HG03571 (cell line): ENCODE data around the gene PWP2.
"Not testable (repeated sequence)": the region's sequence is repeated elsewhere in the genome, so short reads cannot be mapped to it uniquely, and the experiment has no call there.

Source experiments
- ATAC-seq: cut with Tn5 transposase; IDR thresholded peaks from one replicate; pipeline ENCODE4 v1.9.1; 2021; ENCODE audit not compliant: unreplicated experiment

The PWP2 gene

DNA sequence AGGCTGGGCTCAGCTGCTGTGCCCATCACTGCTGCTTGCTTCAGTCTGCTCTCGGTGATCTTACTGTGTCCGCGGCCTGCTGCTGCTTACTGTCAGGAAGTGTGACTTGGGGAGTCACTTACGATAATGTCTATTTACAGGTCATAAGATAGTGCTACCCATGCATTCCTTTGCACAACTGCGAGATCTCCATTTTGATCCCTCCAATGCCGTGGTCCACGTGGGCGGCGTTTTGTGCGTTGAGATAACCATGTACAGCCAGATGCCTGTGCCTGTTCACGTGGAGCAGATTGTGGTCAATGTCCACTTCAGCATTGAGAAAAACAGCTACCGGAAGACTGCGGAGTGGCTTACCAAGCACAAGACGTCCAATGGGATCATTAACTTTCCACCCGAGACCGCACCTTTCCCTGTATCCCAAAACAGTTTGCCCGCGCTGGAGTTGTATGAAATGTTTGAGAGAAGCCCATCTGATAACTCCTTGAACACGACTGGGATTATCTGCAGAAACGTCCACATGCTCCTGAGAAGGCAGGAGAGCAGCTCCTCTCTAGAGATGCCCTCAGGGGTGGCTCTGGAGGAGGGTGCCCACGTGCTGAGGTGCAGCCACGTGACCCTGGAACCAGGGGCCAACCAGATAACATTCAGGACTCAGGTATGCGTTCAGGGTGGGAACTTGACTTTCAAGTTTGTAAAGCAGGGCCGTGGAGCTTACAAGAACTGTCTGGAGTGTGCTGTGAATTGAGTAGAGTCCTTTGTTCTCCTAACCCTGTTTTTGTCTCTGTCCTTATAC is 24.4 kb upstream of the PWP2 start:
- ATAC-seq = no peak

DNA sequence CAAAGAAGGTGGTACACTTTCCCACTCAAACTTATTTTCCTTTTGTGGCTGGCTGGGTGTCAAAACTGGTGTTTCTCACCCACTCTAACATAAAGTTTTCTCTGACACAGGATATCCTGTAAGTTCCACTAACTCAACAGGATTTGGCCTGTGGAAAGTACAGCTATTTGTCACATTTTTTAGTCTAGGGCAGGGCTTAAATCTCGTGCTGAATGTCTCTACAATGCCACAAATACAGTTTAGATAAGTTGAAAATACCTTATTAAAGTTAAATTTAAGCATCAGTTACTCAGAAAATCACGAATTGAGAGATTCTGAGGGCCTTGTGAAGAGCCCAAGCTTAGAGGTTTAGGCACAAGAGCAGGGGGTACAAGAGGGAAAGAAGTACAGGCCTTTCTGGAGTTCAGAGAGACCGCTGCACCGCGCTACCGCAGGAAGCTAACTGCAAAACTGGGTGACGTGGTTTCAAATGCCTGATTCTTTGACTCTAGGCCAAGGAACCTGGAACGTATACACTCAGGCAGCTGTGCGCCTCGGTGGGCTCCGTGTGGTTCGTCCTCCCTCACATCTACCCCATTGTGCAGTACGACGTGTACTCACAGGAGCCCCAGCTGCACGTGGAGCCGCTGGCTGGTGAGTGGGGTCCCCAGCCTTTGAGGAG is 23.4 kb upstream of the PWP2 start:
- ATAC-seq = no peak

DNA sequence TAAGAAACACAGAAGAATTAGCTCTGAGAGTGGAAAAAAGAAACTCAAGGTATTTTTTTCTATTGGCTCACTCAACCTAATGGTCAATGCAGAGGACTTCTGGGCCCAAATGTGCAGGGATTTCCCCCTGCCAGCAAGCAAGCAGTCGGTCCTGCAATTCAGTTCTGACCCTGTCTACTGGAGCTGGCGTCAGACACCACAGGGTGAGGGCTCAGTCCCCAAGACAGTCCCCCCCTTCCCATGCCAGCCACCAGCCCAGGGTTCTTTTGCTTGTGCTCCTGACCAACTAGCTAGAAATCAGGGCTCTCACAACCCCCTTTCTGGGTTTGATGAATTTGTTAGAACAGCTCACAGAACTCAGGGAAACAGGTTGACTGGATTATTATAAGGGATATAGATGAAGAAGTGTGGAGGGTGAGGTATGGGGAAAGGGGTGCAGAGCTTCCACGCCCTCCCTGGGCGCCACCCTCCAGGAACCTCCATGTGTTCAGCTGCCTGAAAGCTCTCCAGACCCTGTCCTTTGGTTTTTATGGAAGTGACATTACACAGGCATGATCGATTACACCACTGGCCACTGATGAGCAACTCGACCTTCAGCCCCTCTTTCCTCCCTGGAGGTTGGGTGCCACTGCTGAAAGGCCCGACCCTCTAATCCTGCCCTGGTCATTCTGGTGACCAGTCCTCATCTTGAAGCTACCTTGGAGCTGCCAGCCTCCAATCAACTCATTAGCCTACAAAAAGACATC is 22.5 kb upstream of the PWP2 start:
- no peak for ATAC-seq

DNA sequence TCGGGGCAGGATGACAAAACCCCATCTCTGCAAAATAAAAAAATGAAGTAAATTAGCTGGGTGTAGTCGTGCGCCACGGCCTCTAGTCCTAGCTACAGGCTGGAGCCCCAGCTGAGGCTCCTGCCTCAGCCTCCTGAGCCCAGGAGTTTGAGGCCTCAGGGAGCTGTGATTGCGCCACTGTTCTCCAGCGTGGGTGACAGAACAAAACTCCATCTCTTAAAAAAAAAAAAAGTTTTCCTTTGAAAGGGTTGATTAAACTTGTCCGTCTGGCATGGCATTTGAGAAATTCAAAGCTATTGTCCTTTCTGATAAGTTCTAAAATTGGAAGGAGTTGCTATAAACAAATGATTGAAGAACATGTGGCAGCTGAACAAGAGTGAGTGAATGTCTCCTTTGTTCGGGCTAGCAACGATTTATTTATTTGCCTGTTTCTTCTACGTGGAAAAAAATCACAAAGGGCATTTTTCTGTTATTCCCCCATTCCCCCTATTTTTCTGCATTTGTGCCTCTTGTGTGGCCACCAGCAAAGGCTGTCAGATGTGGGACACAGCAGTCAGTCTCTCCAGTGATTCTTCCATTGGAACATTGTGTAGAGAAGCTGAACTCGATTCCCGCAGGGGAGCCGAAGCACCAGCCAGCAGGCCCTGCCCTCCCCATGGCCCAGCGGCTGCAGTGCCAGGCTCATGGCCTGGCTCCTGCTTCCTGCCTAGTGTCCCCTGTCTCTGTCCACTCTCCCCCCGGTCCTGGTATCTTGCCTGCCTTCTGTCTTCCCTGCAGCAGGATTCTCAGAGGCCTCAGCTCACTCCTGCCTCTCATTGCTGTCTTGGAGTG is 21.5 kb upstream of the PWP2 start:
- ATAC-seq = no peak

DNA sequence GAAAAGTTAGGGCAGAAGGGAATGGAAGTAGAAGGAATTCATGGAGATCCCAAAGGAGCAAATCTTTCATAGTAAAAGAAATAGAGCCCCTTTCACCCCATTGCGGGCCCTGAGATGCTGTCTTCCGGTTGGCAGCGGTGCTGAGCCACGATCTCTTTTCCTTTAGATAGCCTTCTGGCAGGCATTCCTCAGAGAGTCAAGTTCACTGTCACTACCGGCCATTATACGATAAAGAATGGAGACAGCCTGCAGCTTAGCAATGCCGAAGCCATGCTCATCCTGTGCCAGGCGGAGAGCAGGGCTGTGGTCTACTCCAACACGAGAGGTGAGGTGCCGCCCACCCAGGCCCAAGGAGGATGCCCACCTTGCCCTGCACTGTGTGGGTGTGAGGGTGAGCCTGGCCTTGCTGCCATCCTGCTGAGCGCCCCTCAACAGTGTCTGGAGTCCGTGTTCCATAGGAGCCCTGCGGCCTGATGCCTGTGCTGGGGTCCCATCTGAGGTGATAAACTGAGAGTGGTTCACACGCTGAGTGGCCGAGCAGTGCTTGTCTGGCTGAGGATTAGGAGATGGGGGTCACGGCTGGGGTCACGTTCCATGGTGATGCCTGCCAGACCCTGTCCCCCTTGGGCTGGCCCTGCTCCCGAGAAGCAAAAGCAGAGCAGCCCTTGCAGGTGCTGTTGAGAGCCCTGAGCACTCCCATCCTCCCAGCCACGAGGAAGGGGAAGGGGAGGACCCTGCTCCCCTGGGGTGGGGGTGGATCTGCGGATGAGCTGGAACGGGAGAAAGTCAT is 20.4 kb upstream of the PWP2 start:
- ATAC-seq = no peak

DNA sequence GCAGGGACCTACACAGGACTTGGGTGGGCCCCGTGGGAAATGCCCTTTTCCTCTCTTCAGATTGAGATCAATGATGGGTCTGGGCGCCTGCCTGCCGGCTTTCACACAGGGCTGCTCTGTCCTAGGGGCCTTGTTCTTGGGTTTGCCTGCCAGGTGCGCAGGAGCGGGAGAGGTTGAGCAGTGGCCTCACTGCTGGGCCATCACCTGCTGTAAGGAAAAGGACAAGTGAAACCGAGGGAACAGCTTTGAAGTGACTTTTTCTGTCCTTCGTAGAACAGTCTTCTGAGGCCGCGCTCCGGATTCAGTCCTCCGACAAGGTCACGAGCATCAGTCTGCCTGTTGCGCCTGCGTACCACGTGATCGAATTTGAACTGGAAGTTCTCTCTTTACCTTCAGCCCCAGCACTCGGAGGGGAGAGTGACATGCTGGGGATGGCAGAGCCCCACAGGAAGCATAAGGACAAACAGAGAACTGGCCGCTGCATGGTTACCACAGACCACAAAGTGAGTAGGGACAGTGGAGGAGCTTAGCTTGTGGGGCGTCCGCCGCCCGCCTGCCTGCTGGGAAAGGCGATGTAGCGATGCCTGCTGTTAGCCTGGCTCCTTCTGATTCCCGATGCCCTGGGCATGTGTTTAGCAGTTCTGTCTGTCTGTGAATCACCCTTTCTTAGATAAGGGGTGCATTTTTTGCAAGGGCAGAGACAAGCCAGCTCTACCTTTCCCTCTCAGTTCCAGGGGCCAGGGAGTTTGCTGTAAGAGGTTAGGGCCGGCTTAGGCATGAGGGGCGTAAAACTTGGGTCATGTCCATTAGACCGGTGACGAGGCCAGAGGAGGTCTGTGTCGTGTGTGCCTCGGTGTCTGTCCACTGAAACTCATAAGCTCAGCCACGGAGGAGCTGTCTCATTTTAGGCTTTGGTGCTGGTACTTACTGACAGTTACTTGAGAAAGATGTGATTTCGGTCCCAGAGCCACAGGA is 19.5 kb upstream of the PWP2 start:
- no peak for ATAC-seq

DNA sequence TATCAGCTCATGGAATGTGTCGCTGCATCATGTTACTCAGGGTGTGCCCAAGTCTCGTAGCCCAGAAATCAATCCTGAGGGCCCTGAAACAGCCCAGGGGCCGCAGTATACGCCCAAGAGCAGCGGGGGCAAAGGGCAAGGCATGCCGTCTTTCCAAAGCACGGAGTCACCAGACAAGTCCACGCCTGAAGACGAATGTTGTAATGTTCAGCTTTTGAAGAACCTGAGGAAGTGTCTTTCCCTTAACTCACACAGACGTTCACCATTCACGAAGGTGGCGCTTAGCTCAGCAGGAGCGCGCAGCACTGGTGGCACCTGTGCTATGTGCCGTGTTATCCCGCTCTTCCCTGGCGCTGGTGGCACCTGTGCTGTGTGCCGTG is 18.8 kb upstream of the PWP2 start:
- ATAC-seq = no peak

DNA sequence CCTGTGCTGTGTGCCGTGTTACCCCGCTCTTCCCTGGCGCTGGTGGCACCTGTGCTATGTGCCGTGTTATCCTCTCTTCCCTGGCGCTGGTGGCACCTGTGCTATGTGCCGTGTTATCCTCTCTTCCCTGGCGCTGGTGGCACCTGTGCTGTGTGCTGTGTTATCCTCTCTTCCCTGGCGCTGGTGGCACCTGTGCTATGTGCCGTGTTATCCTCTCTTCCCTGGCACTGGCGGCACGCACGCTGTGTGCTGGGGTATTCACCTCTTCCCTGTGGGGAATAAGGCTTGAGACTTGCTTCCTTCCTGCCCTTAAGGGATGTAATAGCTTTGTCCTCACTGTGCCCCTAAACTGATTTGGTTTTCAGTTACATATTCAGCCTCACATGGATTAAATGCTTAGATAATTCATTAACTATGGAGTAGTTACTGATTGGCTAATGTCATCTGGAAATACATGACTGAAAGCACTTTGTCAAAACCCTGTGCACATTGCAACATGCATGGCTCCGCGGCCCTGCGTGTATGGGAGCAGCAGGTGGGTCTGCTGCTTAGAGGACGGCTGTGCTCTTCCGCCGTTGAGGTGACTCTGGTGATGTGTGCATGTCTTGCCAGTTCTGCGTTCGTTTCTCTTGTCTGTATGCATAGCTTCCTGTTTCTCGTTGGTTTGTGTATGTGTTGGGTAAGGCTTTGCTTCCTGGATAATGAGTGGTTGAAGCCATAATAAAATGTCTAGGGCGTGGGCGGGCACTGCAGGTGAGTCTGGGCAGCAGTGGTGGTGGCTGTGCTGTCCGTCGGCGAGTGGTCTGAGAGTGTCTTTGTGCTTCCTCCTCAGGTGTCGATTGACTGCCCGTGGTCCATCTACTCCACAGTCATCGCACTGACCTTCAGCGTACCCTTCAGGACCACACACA is 17.9 kb upstream of the PWP2 start:
- ATAC-seq = peak; percentile 39

DNA sequence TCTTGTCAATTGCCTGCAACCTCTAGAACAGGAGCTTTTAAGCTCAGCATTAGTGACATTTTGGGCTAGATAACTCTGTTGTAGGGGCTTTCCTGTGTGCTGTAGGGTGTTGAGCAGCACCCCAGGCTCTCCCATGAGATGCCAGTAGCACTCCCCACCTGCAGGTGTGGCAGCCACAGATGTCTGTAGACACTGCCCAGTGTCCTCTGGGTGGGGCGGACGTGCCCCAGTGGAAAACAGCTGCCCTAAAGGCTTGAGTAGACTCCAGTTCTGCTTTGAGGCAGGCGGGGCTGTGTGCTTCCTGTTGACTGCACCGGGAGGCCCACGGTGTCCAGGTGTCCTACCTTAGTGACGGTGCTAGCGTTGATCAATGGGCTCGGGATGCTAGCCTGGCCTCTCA is 16.9 kb upstream of the PWP2 start:
- no peak for ATAC-seq

DNA sequence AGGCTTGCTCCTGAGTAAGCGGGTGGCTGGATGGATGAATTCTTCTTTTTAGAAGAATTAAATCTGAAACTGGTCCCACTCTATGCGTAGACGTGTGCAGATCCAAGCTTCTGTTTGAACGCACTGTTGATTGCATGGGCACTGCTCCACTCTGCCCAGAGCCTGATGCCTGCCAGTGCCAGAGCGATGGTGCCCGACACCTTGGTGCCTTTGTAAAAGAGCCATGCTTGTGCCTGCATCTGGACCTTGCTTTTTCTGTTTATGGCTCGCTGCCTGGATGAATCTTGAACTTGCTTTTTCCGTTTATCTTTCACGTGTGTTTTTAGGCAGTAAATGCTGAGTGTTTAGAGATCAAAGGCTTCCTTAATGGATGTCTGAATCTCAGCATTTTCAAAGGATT is 15.0 kb upstream of the PWP2 start:
- no peak for ATAC-seq

DNA sequence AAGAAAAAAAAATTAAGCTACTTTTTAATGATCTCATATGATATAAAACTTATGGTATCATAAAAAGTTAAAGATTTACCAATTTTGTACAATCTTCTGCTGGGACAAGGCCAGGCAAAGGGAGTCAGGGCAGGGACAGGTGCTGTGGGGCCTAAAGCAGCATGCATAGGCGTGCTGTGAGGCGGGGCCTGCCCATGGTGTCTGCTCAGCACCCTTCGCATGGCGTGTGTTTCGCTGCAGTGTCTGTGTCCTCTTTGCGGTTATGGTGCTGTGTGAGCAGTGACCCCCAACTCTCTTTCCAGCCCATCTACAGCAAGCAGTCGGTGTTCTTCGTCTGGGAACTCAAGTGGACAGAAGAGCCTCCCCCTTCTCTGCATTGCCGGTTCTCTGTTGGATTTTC is 13.4 kb upstream of the PWP2 start:
- ATAC-seq = no peak

DNA sequence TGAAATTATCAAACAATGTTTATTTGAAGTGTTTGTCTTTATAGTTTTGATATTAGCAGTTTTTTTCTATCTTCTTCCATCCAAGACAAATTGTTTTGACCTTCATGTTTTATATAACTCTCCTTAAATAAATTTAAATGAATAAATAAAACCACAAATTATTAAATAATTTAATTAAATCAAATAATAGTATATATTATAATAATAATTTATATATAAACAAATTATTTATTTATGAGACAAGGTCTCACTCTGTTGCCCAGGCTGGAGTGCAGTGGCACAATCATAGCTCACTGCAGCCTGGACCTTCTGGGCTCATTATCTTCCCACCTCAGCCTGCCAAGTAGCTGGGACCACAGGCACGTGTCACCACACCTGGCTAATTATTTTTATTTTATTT is 12.4 kb upstream of the PWP2 start:
- no peak for ATAC-seq

DNA sequence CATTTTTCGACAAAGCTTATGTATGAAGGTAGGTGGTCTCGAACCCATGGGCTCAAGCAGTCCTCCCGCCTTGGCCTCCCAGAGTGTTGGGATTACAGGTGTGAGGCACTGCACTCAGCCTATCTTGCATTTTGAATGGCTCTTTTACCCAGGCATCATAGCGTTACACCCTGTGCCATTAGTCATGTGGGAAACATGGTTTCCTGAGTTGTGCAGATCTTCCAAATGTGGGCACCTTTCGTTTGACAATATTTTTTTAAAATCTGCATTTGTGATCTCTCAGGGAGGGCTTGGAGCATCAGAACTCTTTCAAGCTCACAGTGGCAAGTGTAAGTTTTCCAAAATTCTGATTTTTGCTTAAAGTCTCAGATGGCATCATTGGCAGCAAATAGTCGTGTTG is 8.7 kb upstream of the PWP2 start:
- not testable (repeated sequence) for ATAC-seq

DNA sequence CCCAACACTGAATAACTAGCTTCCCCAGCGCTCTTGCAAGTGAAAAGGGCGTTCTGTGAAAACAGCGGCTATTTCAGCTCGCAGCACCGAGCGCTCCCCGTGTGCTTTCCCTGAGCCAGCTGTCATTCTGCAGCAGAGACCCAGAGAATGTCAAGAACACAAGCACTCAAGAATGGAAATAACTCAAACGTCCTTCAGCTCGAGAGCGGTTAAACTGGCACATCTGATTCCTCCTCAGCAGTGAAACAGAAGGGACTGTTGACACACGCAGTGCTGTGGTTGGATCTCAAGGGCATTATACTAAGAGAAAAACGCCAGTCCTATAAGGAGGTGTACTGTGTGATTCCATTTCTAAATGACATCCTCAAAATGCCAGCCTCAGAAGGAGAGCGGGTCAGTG is 8.2 kb upstream of the PWP2 start:
- not testable (repeated sequence) for ATAC-seq

DNA sequence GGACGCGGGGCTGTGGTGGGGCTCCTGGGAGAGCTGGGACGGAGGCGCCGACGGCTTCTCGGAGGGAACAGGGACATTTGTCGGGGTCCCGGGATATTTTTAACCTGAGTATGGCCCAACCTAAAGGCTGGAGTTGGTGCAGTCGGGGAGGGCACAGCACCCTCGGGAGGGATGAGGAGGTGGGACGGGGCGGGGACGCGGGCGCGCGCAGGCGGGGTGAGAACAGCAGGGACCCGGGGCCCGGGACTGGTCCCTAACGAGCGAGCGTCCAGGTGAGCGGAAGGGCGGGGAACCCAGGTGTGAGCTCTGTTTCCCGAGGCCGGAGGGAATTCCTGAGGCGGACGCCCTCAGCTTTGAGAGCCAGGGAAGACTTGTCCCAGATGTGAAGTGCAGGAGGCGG is 390 bp downstream of the PWP2 start:
- peak; percentile 22 for ATAC-seq

DNA sequence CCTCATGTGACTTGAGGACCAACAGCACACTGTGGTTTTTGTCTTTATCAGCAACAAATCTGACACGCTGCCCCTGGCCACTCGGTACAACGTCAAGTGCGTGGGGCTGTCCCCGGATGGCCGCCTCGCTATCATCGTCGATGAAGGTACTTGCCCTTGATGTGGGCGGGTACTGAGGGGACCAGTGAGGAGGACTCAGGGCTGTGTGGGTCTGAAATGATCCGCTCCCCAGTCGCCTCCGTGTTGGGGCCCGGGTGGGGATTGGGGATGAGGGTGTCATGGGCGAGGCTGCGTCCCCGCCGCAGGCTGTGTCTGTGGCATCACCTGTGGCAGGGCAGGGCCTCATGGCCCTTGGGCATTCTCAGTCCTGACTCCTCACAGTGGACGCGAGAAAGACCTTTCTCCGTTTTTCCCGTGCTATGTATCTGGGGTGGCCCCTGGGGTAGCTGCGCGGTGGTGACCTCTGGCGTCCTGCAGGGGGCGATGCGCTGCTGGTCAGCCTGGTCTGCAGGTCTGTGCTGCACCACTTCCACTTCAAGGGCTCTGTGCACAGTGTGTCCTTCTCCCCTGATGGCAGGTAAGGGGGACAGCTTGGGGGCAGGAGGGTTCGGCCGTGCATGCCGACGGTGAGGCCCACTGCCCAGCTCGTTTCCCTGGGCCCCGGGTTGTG is 6.6 kb downstream of the PWP2 start:
- not testable (repeated sequence) for ATAC-seq

DNA sequence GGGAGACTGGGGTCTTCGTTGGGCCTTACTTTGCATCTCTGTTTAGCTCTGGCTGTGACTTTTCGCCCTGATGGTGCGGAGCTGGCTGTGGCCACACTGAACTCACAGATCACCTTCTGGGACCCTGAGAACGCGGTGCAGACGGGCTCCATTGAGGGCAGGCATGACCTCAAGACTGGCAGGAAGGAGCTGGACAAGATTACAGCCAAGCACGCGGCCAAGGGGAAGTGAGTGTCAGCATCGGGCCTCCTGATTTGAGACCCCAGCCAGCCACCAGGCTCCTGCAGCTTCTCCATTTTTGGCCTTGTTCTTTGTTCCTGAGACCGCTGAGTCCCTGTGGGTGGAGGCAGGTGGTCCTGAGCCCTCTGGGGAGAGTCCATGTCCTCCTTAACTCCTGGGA is 14.9 kb downstream of the PWP2 start:
- not testable (repeated sequence) for ATAC-seq

DNA sequence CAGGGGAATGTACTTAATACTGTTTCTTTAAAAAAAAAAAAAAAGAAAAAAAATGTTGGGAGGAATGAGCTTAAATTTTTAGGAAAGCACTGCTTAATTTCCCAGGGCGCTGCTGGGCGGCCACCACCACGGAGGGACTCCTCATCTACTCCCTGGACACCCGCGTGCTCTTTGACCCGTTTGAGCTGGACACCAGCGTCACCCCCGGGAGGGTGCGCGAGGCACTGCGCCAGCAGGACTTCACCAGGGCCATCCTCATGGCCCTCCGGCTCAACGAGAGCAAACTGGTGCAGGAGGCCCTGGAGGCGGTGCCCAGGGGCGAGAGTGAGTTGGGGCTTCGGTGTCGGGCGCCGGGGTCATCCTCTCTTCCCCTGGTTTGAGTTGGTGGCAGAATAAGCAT is 20.6 kb downstream of the PWP2 start:
- not testable (repeated sequence) for ATAC-seq
